ENCODE measurements around the gene PNRC1. TPM values are rescaled to one million over a fixed set of nuclear protein-coding genes. Genes with fewer than 3 reads are reported as not detected.
"Not testable (repeated sequence)": the region's sequence is repeated elsewhere in the genome, so short reads cannot be mapped to it uniquely, and the experiment has no call there.

PNRC1 gene
- total and polyA plus RNA-seq, 2 donors (not counting 1 experiment from before 2014, with no cell fraction given), result 158 to 486 TPM

GRCh38 chr6:89063881-89064280, 16.7 kb upstream of the PNRC1 start:
- no peak overlapping the region for H3K4me2 ChIP-seq (replicated peaks; ENCODE audit: low read depth, low read length, poor library complexity, severe bottlenecking)
- ChIA-PET POLR2A (no interaction called here), CTCF (no interaction called here)
- H3K9ac ChIP-seq (ENCODE audit: low read length), result no peak overlapping the region
- no peak overlapping the region for H3K4me3 Mint-ChIP-seq
- DNase-seq (no peak), ATAC-seq (ENCODE audit: low read depth) (no peak)
- no peak overlapping the region for H3K4me3 ChIP-seq (ENCODE audit: control extremely low read depth in 1 of 5, extremely low read depth in 1 of 5, insufficient read depth in 1 of 5, low read depth in 2 of 5, low read length in 4 of 5)
- no peaks in the 10 kb centered on the region for H4K20me1 ChIP-seq (ENCODE audit: control insufficient read depth, insufficient read depth, low read length, poor library complexity, severe bottlenecking)
- peaks cover 2% of the 10 kb centered on the region for H3K27me3 Mint-ChIP-seq
- H3K9me3 ChIP-seq (ENCODE audit: control extremely low read depth in 1 of 3, control insufficient read depth in 2 of 3, insufficient read depth in 1 of 3, low read length in 2 of 3), result no peaks in the 10 kb centered on the region
- no peaks in the 10 kb centered on the region for H3K4me1 ChIP-seq (ENCODE audit: control insufficient read depth in 2 of 2, insufficient read depth in 2 of 2, low read length in 2 of 2)
- H2AFZ ChIP-seq (ENCODE audit: insufficient read depth, low read depth, low read length, poor library complexity, severe bottlenecking), result no peak overlapping the region
- H3K4me1 Mint-ChIP-seq, result no peaks in the 10 kb centered on the region
- H3K36me3 ChIP-seq (replicated peaks in 1 of 2; ENCODE audit: control extremely low read depth in 1 of 2, control insufficient read depth in 1 of 2, extremely low read depth in 1 of 2, insufficient read depth in 2 of 2, low read length in 1 of 2), result no peaks in the 10 kb centered on the region
- no peaks in the 10 kb centered on the region for H3K79me2 ChIP-seq (ENCODE audit: control insufficient read depth, insufficient read depth, low read length)
- no peaks in the 10 kb centered on the region for H3K27me3 ChIP-seq (replicated peaks in 1 of 4; ENCODE audit: control extremely low read depth in 1 of 4, control insufficient read depth in 3 of 4, insufficient read depth in 4 of 4, low read length in 3 of 4)
- H3K27ac ChIP-seq (ENCODE audit: low read length in 2 of 2), result no peak overlapping the region
- intact Hi-C loops (cut with micrococcal nuclease), result no loop called here
- no CpG with 5 or more reads among the region's 1 CpG for WGBS (ENCODE audit: insufficient coverage)
- TF ChIP-seq CTCF (IDR thresholded peaks at IDR 0.05) (no peak), EZH2 (IDR thresholded peaks at IDR 0.05; ENCODE audit: borderline replicate concordance, insufficient read depth, low read depth, low read length, poor library complexity, severe bottlenecking) (no peak)
- no peaks in the 10 kb centered on the region for H3K9me3 Mint-ChIP-seq (ENCODE audit: insufficient read depth)
- no peak overlapping the region for H3K27ac Mint-ChIP-seq

- H3K4me1 ChIP-seq (ENCODE audit: control insufficient read depth in 2 of 2, insufficient read depth in 2 of 2, low read length in 2 of 2); H3K9ac ChIP-seq (ENCODE audit: low read length); ATAC-seq (ENCODE audit: low read depth); H3K79me2 ChIP-seq (ENCODE audit: control insufficient read depth, insufficient read depth, low read length); H3K4me1 Mint-ChIP-seq; H2AFZ ChIP-seq (ENCODE audit: insufficient read depth, low read depth, low read length, poor library complexity, severe bottlenecking); H3K27ac ChIP-seq (ENCODE audit: low read length in 2 of 2); POLR2A ChIA-PET; intact Hi-C loops (cut with micrococcal nuclease); H3K9me3 Mint-ChIP-seq (ENCODE audit: insufficient read depth); H3K4me3 Mint-ChIP-seq; H4K20me1 ChIP-seq (ENCODE audit: control insufficient read depth, insufficient read depth, low read length, poor library complexity, severe bottlenecking); H3K27me3 Mint-ChIP-seq; H3K4me2 ChIP-seq (replicated peaks; ENCODE audit: low read depth, low read length, poor library complexity, severe bottlenecking); H3K27me3 ChIP-seq (replicated peaks in 1 of 4; ENCODE audit: control extremely low read depth in 1 of 4, control insufficient read depth in 3 of 4, insufficient read depth in 4 of 4, low read length in 3 of 4); H3K27ac Mint-ChIP-seq; H3K9me3 ChIP-seq (ENCODE audit: control extremely low read depth in 1 of 3, control insufficient read depth in 2 of 3, insufficient read depth in 1 of 3, low read length in 2 of 3); DNase-seq; H3K4me3 ChIP-seq (ENCODE audit: control extremely low read depth in 1 of 5, extremely low read depth in 1 of 5, insufficient read depth in 1 of 5, low read depth in 2 of 5, low read length in 4 of 5); H3K36me3 ChIP-seq (replicated peaks in 1 of 2; ENCODE audit: control extremely low read depth in 1 of 2, control insufficient read depth in 1 of 2, extremely low read depth in 1 of 2, insufficient read depth in 2 of 2, low read length in 1 of 2); CTCF ChIA-PET: not testable (repeated sequence)
- 96% methylated on average over 21 of the region's 22 CpGs for WGBS (ENCODE audit: insufficient coverage)
Observed at GRCh38 chr6:89064931-89065330, 15.6 kb upstream of the PNRC1 start.

GRCh38 chr6:89066121-89066520, 14.4 kb upstream of the PNRC1 start:
- H3K9me3 Mint-ChIP-seq (ENCODE audit: insufficient read depth); H3K9ac ChIP-seq (ENCODE audit: low read length); H2AFZ ChIP-seq (ENCODE audit: insufficient read depth, low read depth, low read length, poor library complexity, severe bottlenecking); H3K79me2 ChIP-seq (ENCODE audit: control insufficient read depth, insufficient read depth, low read length); H3K4me2 ChIP-seq (replicated peaks; ENCODE audit: low read depth, low read length, poor library complexity, severe bottlenecking); H3K4me3 Mint-ChIP-seq; H3K4me1 ChIP-seq (ENCODE audit: control insufficient read depth in 2 of 2, insufficient read depth in 2 of 2, low read length in 2 of 2); H3K4me1 Mint-ChIP-seq; H3K27ac ChIP-seq (ENCODE audit: low read length in 2 of 2); H3K9me3 ChIP-seq (ENCODE audit: control extremely low read depth in 1 of 3, control insufficient read depth in 2 of 3, insufficient read depth in 1 of 3, low read length in 2 of 3); H3K4me3 ChIP-seq (ENCODE audit: control extremely low read depth in 1 of 5, extremely low read depth in 1 of 5, insufficient read depth in 1 of 5, low read depth in 2 of 5, low read length in 4 of 5); H4K20me1 ChIP-seq (ENCODE audit: control insufficient read depth, insufficient read depth, low read length, poor library complexity, severe bottlenecking); H3K27ac Mint-ChIP-seq; ATAC-seq (ENCODE audit: low read depth); H3K27me3 Mint-ChIP-seq; DNase-seq; H3K27me3 ChIP-seq (replicated peaks in 1 of 4; ENCODE audit: control extremely low read depth in 1 of 4, control insufficient read depth in 3 of 4, insufficient read depth in 4 of 4, low read length in 3 of 4); CTCF ChIA-PET; H3K36me3 ChIP-seq (replicated peaks in 1 of 2; ENCODE audit: control extremely low read depth in 1 of 2, control insufficient read depth in 1 of 2, extremely low read depth in 1 of 2, insufficient read depth in 2 of 2, low read length in 1 of 2); intact Hi-C loops (cut with micrococcal nuclease): not testable (repeated sequence)
- no CpG with 5 or more reads among the region's 9 CpGs for WGBS (ENCODE audit: insufficient coverage)
- POLR2A ChIA-PET, result interaction anchor here (0.6 kb wide), 1 partner anchor 23 kb away, joined by 14 read pairs; no protein-coding TSS in a partner anchor
